ENCODE results near the gene CLK2. TPM values are rescaled to one million over a fixed set of nuclear protein-coding genes. Genes with fewer than 3 reads are reported as not detected.
A peak's percentile ranks its signal among the peaks of the same experiment; 100 is the strongest.

The CLK2 gene
- total and polyA plus RNA-seq, 9 of the 15 experiments (the other 6 are each of a cell fraction or from before 2014, with no cell fraction given), result 13.5 to 81.4 (median 39.6) TPM

- no peaks in the 10 kb centered on the region; the same call in 2 of the 3 replicates for H3K79me2 ChIP-seq (ENCODE audit: control insufficient read depth, insufficient read depth, low read length)
- no peak overlapping the region for H3K4me2 ChIP-seq (ENCODE audit: insufficient read depth, low read length)
- no peak for TF ChIP-seq ZC3H4 (CRISPR knock-in tag; IDR thresholded peaks at IDR 0.05; ENCODE audit: borderline replicate concordance)
- TF ChIP-seq, protein P1, sequence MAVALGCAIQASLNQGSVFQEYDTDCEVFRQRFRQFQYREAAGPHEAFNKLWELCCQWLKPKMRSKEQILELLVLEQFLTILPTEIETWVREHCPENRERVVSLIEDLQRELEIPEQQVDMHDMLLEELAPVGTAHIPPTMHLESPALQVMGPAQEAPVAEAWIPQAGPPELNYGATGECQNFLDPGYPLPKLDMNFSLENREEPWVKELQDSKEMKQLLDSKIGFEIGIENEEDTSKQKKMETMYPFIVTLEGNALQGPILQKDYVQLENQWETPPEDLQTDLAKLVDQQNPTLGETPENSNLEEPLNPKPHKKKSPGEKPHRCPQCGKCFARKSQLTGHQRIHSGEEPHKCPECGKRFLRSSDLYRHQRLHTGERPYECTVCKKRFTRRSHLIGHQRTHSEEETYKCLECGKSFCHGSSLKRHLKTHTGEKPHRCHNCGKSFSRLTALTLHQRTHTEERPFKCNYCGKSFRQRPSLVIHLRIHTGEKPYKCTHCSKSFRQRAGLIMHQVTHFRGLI (CRISPR knock-in tag; IDR thresholded peaks at IDR 0.05), result no peak
- no peak for TF ChIP-seq TBP (optimal IDR thresholded peaks at IDR 0.05; ENCODE audit: low read depth, low read length)
- no peak for TF ChIP-seq ZBTB7A (IDR thresholded peaks at IDR 0.05; ENCODE audit: borderline replicate concordance, control insufficient read depth, low read depth, low read length)
- TF ChIP-seq ESRRA (IDR thresholded peaks at IDR 0.05; ENCODE audit: borderline replicate concordance, low read depth), result no peak
- no peak for TF ChIP-seq ZNF780A (CRISPR knock-in tag; IDR thresholded peaks at IDR 0.05)
- H3K9ac ChIP-seq (ENCODE audit: insufficient read depth in 1 of 2, low read depth in 2 of 2, low read length in 2 of 2), result peak overlapping the region in 1 of 2 experiments; percentile 70; a peak in 1 of 4 replicates
- FAIRE-seq (no peak), ATAC-seq (no peak), DNase-seq (ENCODE audit: extremely low read depth in 1 of 4, low spot score in 3 of 4) (no peak)
- H2AFZ ChIP-seq (ENCODE audit: low read depth, low read length), result no peak overlapping the region
- H3K9me3 ChIP-seq (replicated peaks; ENCODE audit: control insufficient read depth, insufficient read depth, low read depth, low read length), result no peaks in the 10 kb centered on the region
- no peaks in the 10 kb centered on the region for H3K9me1 ChIP-seq (ENCODE audit: control insufficient read depth, insufficient read depth, low read length)
- 56% methylated on average over 2 of the region's 2 CpGs for WGBS (ENCODE audit: insufficient coverage, low coverage, missing lambda C conversion rate)
- in situ Hi-C loops (cut with MboI), result no loop called here
- BruUV-seq (replicated peaks), result no TSS peak
- intact Hi-C loops (cut with micrococcal nuclease), result no loop called here
- H4K20me1 ChIP-seq (replicated peaks; ENCODE audit: control insufficient read depth, insufficient read depth, low read length), result no peaks in the 10 kb centered on the region
- ChIA-PET POLR2A (no interaction called here), CTCF (ENCODE audit: low intra/inter-chr PET ratio) (interaction anchor here (0.6 kb wide), 1 partner anchor 37 kb away, joined by 4 read pairs; no protein-coding TSS in a partner anchor)
- H3K27me3 ChIP-seq (ENCODE audit: control insufficient read depth in 2 of 2, insufficient read depth in 2 of 2, low read length in 2 of 2), result no peaks in the 10 kb centered on the region
- no peak overlapping the region for H3K27ac ChIP-seq (ENCODE audit: extremely low read depth, low read depth, low read length)
- H3K4me1 ChIP-seq (replicated peaks in 1 of 2; ENCODE audit: control insufficient read depth in 2 of 2, insufficient read depth in 2 of 2, low read length in 2 of 2), result peaks cover 18 to 41% of the 10 kb centered on the region in 2 experiments; a peak in 4 of 5 replicates
- no peak overlapping the region for H3K4me3 ChIP-seq
- H3K36me3 ChIP-seq (ENCODE audit: control insufficient read depth, insufficient read depth, low read length), result peaks cover 10% of the 10 kb centered on the region; the same call in 2 of the 3 replicates
Observed at GRCh38 chr1:155279268-155279667, 6.0 kb upstream of the CLK2 start.
